SU-DHL-6 (cell line): ENCODE measurements around the gene EPO.

Experiments used
- H2AFZ ChIP-seq: fragments of 200-600 bp; sonication (generic); 2 replicates; pipeline ENCODE4 v1.6.1; 2014; ENCODE audit warnings: low read depth, mild to moderate bottlenecking, moderate library complexity, mixed read lengths, antibody characterized with exemption, low read length; ENCODE audit not compliant: severe bottlenecking
- H3F3A ChIP-seq: fragments of 200-600 bp; shearing (Covaris generic); 2 replicates; pipeline ENCODE4 v1.6.0; 2016; ENCODE audit warnings: antibody characterized with exemption, mild to moderate bottlenecking; ENCODE audit not compliant: insufficient read depth
- H3K27ac ChIP-seq: fragments of 200-600 bp; sonication (generic); 2 replicates; pipeline ENCODE4 v1.5.1; 2016; ENCODE audit warnings: low read depth, mild to moderate bottlenecking, low read length, moderate library complexity, mixed read lengths
- H3K27me3 ChIP-seq: fragments of 200-600 bp; sonication (generic), shearing (Covaris generic); 2 replicates; pipeline ENCODE4 v1.6.0; 2014; ENCODE audit warnings: mild to moderate bottlenecking, low read length
- H3K36me3 ChIP-seq: fragments of 200-600 bp; sonication (generic); 2 replicates; pipeline ENCODE4 v1.6.1; 2014; ENCODE audit warnings: mild to moderate bottlenecking, low read length, mixed read lengths
- H3K4me2 ChIP-seq: fragments of 300-600, 200-600 bp; shearing (Covaris generic), sonication (generic); 2 replicates; pipeline ENCODE4 v1.6.0; 2014; ENCODE audit warnings: low read length, low read depth, mild to moderate bottlenecking; ENCODE audit not compliant: poor library complexity, severe bottlenecking
- H3K4me3 ChIP-seq: fragments of 200-600 bp; sonication (generic); 2 replicates; pipeline ENCODE4 v1.5.1; 2014; ENCODE audit warnings: antibody characterized with exemption, low read length, mild to moderate bottlenecking, mixed read lengths; ENCODE audit not compliant: insufficient read depth, poor library complexity, severe bottlenecking
- H3K79me2 ChIP-seq: fragments of 200-600 bp; sonication (generic); 2 replicates; pipeline ENCODE4 v1.6.1; 2014; ENCODE audit warnings: mild to moderate bottlenecking, low read length, moderate library complexity; ENCODE audit not compliant: insufficient read depth
- H3K9ac ChIP-seq: fragments of 200-600 bp; sonication (generic); 2 replicates; pipeline ENCODE4 v1.7.0; 2014; ENCODE audit warnings: mild to moderate bottlenecking, low read length
- H3K9me2 ChIP-seq: fragments of 200-600 bp; sonication (generic); replicated peaks from 2 replicates; pipeline ENCODE4 v1.6.1; 2014; ENCODE audit warnings: low read length; ENCODE audit not compliant: insufficient read depth
- H3K9me3 ChIP-seq: fragments of 200-600 bp; sonication (generic); 2 replicates; pipeline ENCODE4 v1.6.1; 2014; ENCODE audit warnings: low read length, mixed read lengths; ENCODE audit not compliant: insufficient read depth
- H4K20me1 ChIP-seq: fragments of 200-600 bp; sonication (generic); 2 replicates; pipeline ENCODE4 v1.6.1; 2014; ENCODE audit warnings: low read depth, mild to moderate bottlenecking, antibody characterized with exemption, low read length, moderate library complexity, mixed read lengths
- EZH2phosphoT487 ChIP-seq: fragments of 200-600 bp; sonication (generic), shearing (Covaris generic); conservative IDR thresholded peaks from 2 replicates; pipeline ENCODE4 v1.6.1; 2018; ENCODE audit warnings: mild to moderate bottlenecking, antibody characterized with exemption, low read length, moderate library complexity, mixed read lengths
- TF ChIP-seq, protein P1 (sequence below): fragments of 200-600 bp; sonication (generic); IDR thresholded peaks from one replicate; pipeline ENCODE4 v1.5.1; 2017; ENCODE audit warnings: antibody characterized with exemption, mild to moderate bottlenecking, low read length, moderate library complexity; ENCODE audit not compliant: insufficient read depth, poor library complexity, severe bottlenecking

The EPO gene

DNA sequence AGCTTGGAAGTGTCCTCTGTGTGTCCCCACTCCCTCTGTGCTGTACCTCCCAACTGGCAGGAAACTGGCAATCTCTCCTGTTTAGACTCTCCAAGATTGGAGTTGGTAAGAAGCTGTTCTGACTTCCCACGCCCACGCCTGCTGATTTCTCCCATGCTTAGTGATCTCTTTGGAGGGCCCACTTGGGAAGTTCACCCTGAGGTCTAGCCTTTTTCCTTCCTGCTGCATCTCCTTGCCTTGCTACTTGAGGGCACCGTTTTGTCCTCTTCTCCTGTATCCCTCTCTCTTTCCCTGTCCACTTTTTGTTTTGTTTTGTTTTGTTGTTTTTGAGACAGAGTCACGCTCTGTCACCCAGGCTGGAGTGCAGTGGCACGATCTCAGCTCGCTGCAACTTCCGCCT, 48.5 kb downstream of the EPO start:
- H3K27ac ChIP-seq = no peak overlapping the region
- no peaks in the 10 kb centered on the region for H3K9me2 ChIP-seq

More for the DNA sequence above, 48.5 kb downstream of the EPO start:
- Histone ChIP-seq H4K20me1 (no peaks in the 10 kb centered on the region), H3K79me2 (no peaks in the 10 kb centered on the region), H3K4me3 (no peak overlapping the region), H3K9me3 (no peaks in the 10 kb centered on the region), H3K4me2 (no peak overlapping the region), H3F3A (no peaks in the 10 kb centered on the region), H2AFZ (no peak overlapping the region), H3K36me3 (no peaks in the 10 kb centered on the region), H3K27me3 (no peaks in the 10 kb centered on the region), H3K9ac (no peak overlapping the region)
- no peak for TF ChIP-seq EZH2phosphoT487
- TF ChIP-seq, protein P1, sequence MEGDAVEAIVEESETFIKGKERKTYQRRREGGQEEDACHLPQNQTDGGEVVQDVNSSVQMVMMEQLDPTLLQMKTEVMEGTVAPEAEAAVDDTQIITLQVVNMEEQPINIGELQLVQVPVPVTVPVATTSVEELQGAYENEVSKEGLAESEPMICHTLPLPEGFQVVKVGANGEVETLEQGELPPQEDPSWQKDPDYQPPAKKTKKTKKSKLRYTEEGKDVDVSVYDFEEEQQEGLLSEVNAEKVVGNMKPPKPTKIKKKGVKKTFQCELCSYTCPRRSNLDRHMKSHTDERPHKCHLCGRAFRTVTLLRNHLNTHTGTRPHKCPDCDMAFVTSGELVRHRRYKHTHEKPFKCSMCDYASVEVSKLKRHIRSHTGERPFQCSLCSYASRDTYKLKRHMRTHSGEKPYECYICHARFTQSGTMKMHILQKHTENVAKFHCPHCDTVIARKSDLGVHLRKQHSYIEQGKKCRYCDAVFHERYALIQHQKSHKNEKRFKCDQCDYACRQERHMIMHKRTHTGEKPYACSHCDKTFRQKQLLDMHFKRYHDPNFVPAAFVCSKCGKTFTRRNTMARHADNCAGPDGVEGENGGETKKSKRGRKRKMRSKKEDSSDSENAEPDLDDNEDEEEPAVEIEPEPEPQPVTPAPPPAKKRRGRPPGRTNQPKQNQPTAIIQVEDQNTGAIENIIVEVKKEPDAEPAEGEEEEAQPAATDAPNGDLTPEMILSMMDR = no peak
